ENCODE data around the gene RHBDD2. TPM values are rescaled to one million over a fixed set of nuclear protein-coding genes. Genes with fewer than 3 reads are reported as not detected.

Gene RHBDD2
- total and polyA plus RNA-seq, 8 donors: 21.6 to 106 (median 27.9) TPM

DNA sequence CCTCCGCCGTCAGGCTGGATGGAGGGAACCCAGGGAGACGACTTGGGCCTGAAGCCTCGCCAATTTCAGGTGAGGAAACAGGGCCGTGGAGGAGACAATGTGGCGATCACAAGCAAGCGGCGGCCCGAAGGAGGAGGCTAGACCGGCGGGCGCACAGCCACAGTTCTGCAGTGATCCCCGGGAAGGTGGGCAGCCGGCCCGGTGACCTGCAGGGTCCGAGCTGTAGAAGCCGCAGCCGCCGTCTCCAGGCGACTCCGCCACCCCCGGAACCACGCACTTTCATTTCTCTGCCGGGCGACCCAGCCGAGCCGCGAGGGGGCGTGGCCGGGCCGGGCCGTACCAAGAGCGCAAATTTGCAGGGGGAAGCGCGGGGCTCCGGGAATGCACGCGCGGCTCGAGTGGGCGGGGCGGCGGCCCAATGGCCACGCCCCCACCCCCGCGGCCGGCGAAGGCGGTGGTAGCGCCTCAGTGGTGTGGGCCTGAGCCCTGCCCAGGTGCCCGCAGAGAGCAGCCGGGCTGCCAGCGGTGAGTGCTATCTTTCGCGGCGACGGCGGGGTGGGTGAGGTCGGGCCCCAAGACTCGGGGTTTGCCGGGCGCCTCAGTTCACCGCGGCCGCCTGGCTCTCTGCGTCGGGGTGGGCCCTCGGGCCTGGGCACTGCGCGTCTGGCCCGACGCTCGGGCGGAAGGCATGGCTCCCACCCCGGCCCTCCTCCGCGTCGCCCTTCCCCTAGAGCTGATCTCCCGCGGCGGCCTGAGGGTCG is 36.0 kb downstream of the RHBDD2 start, which contains the start of gene POR:
POR (plus strand) TSS at position 501 of the 761 bp plus-strand sequence. CDS start 38,847 bp downstream, outside the sequence.
- peaks cover 0 to 5% (median 0%) of the 10 kb centered on the region in 3 donors for H3K4me1 ChIP-seq
- 0 to 1% methylated on average over 62 to 82 of the region's 82 CpGs for WGBS, 2 donors
- peak within 1 kb of the TSS; percentile 90 to 99 (median 98) for H3K4me3 ChIP-seq
- H3K9me3 ChIP-seq: no peaks in the 10 kb centered on the region
- peak; percentile 99 to 100 (median 99) for ATAC-seq
- TF ChIP-seq, protein P1, sequence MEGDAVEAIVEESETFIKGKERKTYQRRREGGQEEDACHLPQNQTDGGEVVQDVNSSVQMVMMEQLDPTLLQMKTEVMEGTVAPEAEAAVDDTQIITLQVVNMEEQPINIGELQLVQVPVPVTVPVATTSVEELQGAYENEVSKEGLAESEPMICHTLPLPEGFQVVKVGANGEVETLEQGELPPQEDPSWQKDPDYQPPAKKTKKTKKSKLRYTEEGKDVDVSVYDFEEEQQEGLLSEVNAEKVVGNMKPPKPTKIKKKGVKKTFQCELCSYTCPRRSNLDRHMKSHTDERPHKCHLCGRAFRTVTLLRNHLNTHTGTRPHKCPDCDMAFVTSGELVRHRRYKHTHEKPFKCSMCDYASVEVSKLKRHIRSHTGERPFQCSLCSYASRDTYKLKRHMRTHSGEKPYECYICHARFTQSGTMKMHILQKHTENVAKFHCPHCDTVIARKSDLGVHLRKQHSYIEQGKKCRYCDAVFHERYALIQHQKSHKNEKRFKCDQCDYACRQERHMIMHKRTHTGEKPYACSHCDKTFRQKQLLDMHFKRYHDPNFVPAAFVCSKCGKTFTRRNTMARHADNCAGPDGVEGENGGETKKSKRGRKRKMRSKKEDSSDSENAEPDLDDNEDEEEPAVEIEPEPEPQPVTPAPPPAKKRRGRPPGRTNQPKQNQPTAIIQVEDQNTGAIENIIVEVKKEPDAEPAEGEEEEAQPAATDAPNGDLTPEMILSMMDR (IDR thresholded peaks at IDR 0.05): no peak
- H3K27ac ChIP-seq: peak within 1 kb of the TSS; percentile 73 to 87 (median 76)
- no peaks in the 10 kb centered on the region for H3K27me3 ChIP-seq
- H3K36me3 ChIP-seq: no peaks in the 10 kb centered on the region
- FAIRE-seq: no peak
- intact Hi-C loops (cut with DNase I): no loop called here
- DNase-seq: peak; percentile 92 to 98 (median 96)

- peak; percentile 6 to 19 (median 17) for ATAC-seq
- TF ChIP-seq, protein P1 (IDR thresholded peaks at IDR 0.05): no peak
- Histone ChIP-seq H3K27me3 (no peaks in the 10 kb centered on the region), H3K36me3 (no peaks in the 10 kb centered on the region), H3K27ac (peak overlapping the region; percentile 73 to 87 (median 76)), H3K4me1 (peaks cover 0 to 5% (median 0%) of the 10 kb centered on the region in 3 donors), H3K9me3 (no peaks in the 10 kb centered on the region), H3K4me3 (peak overlapping the region; percentile 90 to 99 (median 98))
- intact Hi-C loops (cut with DNase I): no loop called here
- DNase-seq: peak in 5 of 6 donors; percentile 20 to 76 (median 30)
- no peak for FAIRE-seq
- WGBS, 2 donors: 0 to 1% methylated on average over 32 of the region's 32 CpGs
Observed at GRCh38 chr7:75915416-75916156, 36.8 kb downstream of the RHBDD2 start.

DNA sequence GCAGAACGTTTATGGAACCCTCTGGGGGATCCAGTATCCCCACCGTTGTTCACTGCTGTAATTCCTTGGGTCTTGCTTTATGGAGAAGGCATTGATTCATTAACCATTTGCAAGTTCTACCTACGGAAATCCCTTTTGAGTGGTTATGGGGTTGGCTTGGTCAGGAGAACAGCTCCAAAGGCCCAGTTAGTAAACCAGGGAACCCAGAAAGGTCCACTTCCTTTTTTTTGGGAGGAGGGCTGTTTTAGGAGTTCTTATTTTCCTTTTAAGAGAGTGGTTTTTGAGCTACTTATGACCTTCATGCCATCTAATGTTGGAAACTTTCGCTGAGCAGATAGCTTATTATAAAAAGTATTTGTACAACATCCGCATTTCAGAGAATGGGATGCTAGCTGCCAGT is 37.4 kb downstream of the RHBDD2 start:
- DNase-seq (no peak), FAIRE-seq (no peak), ATAC-seq (no peak)
- Histone ChIP-seq H3K27me3 (no peaks in the 10 kb centered on the region), H3K27ac (peak overlapping the region in 3 of 4 donors; percentile 28 to 76 (median 73)), H3K36me3 (no peaks in the 10 kb centered on the region), H3K4me1 (peaks cover 0 to 5% (median 0%) of the 10 kb centered on the region in 3 donors), H3K9me3 (no peaks in the 10 kb centered on the region), H3K4me3 (peak overlapping the region in 3 of 4 donors; percentile 90 to 99 (median 99))
- WGBS, 2 donors: 47 to 56% methylated on average over 5 of the region's 5 CpGs
- TF ChIP-seq, protein P1 (IDR thresholded peaks at IDR 0.05): no peak
- intact Hi-C loops (cut with DNase I): no loop called here

DNA sequence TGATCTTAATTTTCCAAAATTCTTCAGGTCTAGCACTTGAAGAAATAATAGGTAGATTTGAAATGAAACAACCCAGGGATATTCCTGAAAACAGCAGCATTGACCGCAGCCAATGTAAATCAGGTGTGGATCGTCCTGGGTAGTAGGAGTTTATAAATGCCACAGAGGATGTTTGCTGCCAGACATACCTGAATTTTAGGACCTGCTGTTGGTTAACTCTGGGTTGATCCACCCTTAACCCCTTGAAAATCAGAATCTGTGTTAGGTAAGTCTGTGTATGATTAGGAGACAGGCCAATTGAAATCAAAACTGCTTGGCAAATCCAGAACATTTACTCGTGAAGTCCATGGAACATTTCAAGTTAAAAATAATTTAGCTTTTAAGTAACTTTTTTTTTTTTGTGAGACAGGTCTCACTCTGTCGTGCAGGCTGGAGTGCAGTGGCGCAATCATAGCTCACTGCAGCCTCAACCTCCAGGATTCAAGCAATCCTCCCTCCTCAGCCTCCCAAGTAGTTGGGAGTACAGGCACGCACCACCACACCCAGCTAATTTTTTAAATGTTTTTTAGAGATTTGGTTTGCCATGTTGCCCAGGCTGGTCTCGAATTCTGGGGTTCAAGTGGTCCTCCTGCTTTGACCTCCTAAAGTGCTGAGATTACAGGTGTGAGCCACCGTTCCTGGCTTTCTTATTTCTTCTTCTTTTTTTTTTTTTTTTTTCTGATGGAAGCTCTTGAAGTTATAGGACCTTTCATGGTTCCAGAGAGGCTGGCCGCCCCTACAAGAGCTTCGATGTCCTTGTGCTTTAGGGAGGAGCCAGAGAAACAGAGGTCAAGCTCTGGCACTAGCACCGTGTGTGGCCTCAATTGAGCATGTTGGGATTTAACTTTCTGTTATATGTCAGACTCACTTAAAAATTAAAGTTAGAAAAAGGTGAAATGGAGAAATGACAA is 38.1 kb downstream of the RHBDD2 start:
- H3K9me3 ChIP-seq: no peaks in the 10 kb centered on the region
- H3K4me3 ChIP-seq: peak overlapping the region in 2 of 4 donors; percentile 99
- intact Hi-C loops (cut with DNase I): no loop called here
- no peak overlapping the region for H3K27ac ChIP-seq
- ATAC-seq: no peak
- TF ChIP-seq, protein P1 (IDR thresholded peaks at IDR 0.05): no peak
- FAIRE-seq: no peak
- H3K36me3 ChIP-seq: no peaks in the 10 kb centered on the region
- DNase-seq: no peak
- 75 to 77% methylated on average over 11 of the region's 11 CpGs for WGBS, 2 donors
- H3K4me1 ChIP-seq: peaks cover 0 to 5% (median 0%) of the 10 kb centered on the region in 3 donors
- H3K27me3 ChIP-seq: no peaks in the 10 kb centered on the region
